Activated CD8-positive, alpha-beta T cell treated with anti-CD3 and anti-CD28 coated beads for 36 hours (primary cell): ENCODE measurements around the gene KLF11. TPM values are rescaled to one million over a fixed set of nuclear protein-coding genes. Genes with fewer than 3 reads are reported as not detected.

Experiments
- ATAC-seq: fragments of 200-7000 bp; cut with Tn5 transposase; one replicate; pipeline ENCODE4 v1.10.0; 2021; ENCODE audit warnings: mild to moderate bottlenecking, moderate library complexity
- CTCF ChIA-PET: fragments of 350-600 bp; sonication (Branson Sonifier 250); formaldehyde crosslinking; loops from one replicate; lab custom pipeline; 2021; ENCODE audit warnings: antibody characterized with exemption; lab: Charles Lee
- POLR2A ChIA-PET: fragments of 350-600 bp; sonication (Branson Sonifier 250); formaldehyde crosslinking; loops from one replicate; lab custom pipeline; 2021; ENCODE audit warnings: antibody characterized with exemption; lab: Charles Lee
- DNase-seq: peaks from one replicate; pipeline ENCODE4 v3.0.0-alpha.2; 2020
- H3K27ac Mint-ChIP-seq: one replicate; pipeline ENCODE4 v1.8.0; 2021; ENCODE audit warnings: mild to moderate bottlenecking, mixed read lengths
- H3K27me3 Mint-ChIP-seq: one replicate; pipeline ENCODE4 v1.8.0; 2021; ENCODE audit warnings: mixed read lengths
- H3K36me3 Mint-ChIP-seq: one replicate; pipeline ENCODE4 v1.8.0; 2021; ENCODE audit warnings: low read depth, mixed read lengths
- H3K4me1 Mint-ChIP-seq: one replicate; pipeline ENCODE4 v1.8.0; 2021; ENCODE audit warnings: low read depth, mixed read lengths
- H3K4me3 Mint-ChIP-seq: one replicate; pipeline ENCODE4 v1.8.0; 2021; ENCODE audit warnings: mild to moderate bottlenecking, moderate library complexity, mixed read lengths
- H3K9me3 Mint-ChIP-seq: one replicate; pipeline ENCODE4 v1.8.0; 2021; ENCODE audit warnings: mixed read lengths
- intact Hi-C: fragments of 100-400 bp; cut with micrococcal nuclease; formaldehyde crosslinking; loops from one replicate; pipeline ENCODE4 v1.10.0; 2022
- total RNA-seq, 2 experiments: library from RNA; stranded (reverse); gene quantifications; one replicate each; pipeline ENCODE4 v1.2.3, GENCODE V29; 2021
- TF ChIP-seq, protein P1 (sequence below): fragments of 200-600 bp; IDR thresholded peaks from one replicate; pipeline ENCODE4 v1.8.0; 2022; ENCODE audit warnings: antibody characterized with exemption, mild to moderate bottlenecking

KLF11 gene
- total RNA-seq, 2 experiments from 2014 or later = 2.9 to 3.5 TPM

DNA sequence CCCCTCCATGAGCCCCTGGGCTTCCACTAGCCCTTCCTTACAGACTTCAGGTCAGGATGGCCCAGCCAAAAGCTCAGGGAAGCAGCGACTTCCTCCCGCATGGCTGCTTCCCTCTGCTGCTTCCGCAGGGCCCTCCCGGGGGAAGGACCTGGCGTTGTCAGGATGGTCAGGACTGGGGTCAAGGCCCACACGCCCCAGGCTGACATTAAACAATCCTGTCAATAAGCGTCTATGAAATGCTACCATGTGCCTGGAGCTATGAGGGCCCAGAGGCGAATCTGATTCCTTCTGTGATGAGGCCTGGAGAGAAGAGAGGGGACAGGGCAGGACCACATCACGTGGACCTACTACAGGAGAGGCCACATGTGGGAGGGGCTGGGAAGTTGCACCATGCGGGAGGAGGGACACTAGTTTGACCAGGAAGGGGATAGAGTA lies 19.6 kb downstream of the KLF11 start:
- POLR2A ChIA-PET = no interaction called here
- no peak for DNase-seq
- TF ChIP-seq, protein P1, sequence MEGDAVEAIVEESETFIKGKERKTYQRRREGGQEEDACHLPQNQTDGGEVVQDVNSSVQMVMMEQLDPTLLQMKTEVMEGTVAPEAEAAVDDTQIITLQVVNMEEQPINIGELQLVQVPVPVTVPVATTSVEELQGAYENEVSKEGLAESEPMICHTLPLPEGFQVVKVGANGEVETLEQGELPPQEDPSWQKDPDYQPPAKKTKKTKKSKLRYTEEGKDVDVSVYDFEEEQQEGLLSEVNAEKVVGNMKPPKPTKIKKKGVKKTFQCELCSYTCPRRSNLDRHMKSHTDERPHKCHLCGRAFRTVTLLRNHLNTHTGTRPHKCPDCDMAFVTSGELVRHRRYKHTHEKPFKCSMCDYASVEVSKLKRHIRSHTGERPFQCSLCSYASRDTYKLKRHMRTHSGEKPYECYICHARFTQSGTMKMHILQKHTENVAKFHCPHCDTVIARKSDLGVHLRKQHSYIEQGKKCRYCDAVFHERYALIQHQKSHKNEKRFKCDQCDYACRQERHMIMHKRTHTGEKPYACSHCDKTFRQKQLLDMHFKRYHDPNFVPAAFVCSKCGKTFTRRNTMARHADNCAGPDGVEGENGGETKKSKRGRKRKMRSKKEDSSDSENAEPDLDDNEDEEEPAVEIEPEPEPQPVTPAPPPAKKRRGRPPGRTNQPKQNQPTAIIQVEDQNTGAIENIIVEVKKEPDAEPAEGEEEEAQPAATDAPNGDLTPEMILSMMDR = no peak
- Mint-ChIP-seq H3K4me1 (peaks cover 4% of the 10 kb centered on the region), H3K27me3 (no peaks in the 10 kb centered on the region), H3K36me3 (no peaks in the 10 kb centered on the region), H3K4me3 (no peak overlapping the region), H3K27ac (no peak overlapping the region), H3K9me3 (peaks cover 3% of the 10 kb centered on the region)
- intact Hi-C loops = no loop called here
- CTCF ChIA-PET = interaction anchor here (1.7 to 2.9 kb wide), 2 partner anchors 10 to 249 kb away, joined by 5 to 11 read pairs; no protein-coding TSS in a partner anchor
- ATAC-seq = no peak

GRCh38 chr2:10063566-10063965 lies 20.2 kb downstream of the KLF11 start:
- intact Hi-C loops = no loop called here
- Mint-ChIP-seq H3K4me3 (no peak overlapping the region), H3K9me3 (peaks cover 4% of the 10 kb centered on the region), H3K4me1 (peaks cover 4% of the 10 kb centered on the region), H3K36me3 (no peaks in the 10 kb centered on the region), H3K27me3 (no peaks in the 10 kb centered on the region), H3K27ac (no peak overlapping the region)
- DNase-seq (no peak), ATAC-seq (no peak)
- TF ChIP-seq, protein P1 = no peak
- POLR2A ChIA-PET = no interaction called here
- CTCF ChIA-PET = interaction anchor here (1.7 to 2.9 kb wide), 2 partner anchors 9 to 250 kb away, joined by 5 to 11 read pairs; no protein-coding TSS in a partner anchor

DNA sequence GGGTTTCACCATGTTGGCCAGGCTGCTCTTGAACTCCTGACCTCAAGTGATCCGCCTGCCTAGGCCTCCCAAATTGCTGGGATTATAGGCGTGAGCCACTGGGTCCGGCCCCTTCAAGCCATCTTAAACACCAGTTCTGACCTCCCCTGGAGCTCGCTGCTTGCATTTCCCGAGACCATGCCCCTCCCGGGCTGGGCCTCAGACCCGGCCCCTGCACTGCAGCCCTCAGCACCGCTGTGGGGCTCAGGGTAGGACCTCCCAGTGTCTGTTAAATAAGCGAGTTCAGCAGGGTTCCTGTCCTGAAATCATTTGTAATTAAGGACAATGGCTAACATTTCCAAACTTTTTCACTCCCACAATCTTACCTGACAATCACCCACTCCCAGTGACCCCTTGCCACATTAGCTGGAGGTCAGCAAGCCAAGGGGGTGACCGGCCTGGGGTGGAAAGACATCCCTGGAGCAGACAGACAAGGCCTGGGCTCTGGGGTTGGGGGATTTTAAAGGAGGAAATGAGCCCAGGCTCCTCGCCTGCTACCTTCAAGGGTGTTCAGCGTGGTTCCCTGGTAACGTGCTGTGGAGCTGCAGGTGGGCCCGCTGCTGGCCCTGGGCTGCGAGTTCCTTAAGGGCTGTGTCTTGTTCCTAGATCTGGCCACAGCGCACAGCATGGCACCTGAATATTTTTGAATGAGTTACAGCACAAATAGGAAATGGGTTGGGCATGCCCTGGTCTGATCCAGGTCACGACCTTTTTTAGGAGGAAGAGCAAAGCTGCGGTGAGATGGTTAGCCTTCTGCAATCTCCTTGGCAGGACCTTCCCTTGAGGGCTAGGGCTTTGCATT lies 21.8 kb downstream of the KLF11 start:
- Mint-ChIP-seq H3K36me3 (no peaks in the 10 kb centered on the region), H3K27me3 (no peaks in the 10 kb centered on the region), H3K4me3 (no peak overlapping the region), H3K4me1 (peaks cover 4% of the 10 kb centered on the region), H3K27ac (no peak overlapping the region), H3K9me3 (peaks cover 4% of the 10 kb centered on the region)
- ChIA-PET CTCF (interaction anchor here (0.7 to 2.9 kb wide), 4 partner anchors 7 to 252 kb away, joined by 3 to 11 read pairs (median 3); no protein-coding TSS in a partner anchor), POLR2A (interaction anchor here (0.6 kb wide), 1 partner anchor 11 kb away, joined by 3 read pairs; no protein-coding TSS in a partner anchor)
- ATAC-seq (no peak), DNase-seq (no peak)
- intact Hi-C loops = no loop called here
- TF ChIP-seq, protein P1 = no peak

DNA sequence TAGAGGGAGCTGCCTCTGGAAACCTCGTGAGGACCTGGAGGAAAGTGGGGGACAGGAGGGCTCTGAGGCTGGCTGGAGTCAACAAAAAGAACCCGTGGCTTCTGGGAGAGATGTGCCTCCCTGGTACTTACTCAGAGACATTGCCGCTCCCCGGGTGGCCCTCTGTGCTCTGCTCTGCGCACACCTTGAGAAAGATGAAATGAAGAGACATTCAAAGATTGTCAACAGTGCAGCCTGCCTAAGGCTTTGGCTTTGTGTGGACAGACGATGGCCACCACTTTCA lies 22.4 kb downstream of the KLF11 start:
- peaks cover 4% of the 10 kb centered on the region for H3K4me1 Mint-ChIP-seq
- H3K36me3 Mint-ChIP-seq = no peaks in the 10 kb centered on the region
- ChIA-PET POLR2A (no interaction called here), CTCF (interaction anchor here (0.7 to 1.0 kb wide), 2 partner anchors 16 to 252 kb away, joined by 3 read pairs; no protein-coding TSS in a partner anchor)
- DNase-seq (no peak), ATAC-seq (no peak)
- H3K9me3 Mint-ChIP-seq = peaks cover 4% of the 10 kb centered on the region
- no peaks in the 10 kb centered on the region for H3K27me3 Mint-ChIP-seq
- TF ChIP-seq, protein P1 = no peak
- H3K4me3 Mint-ChIP-seq = no peak overlapping the region
- no peak overlapping the region for H3K27ac Mint-ChIP-seq
- intact Hi-C loops = no loop called here

DNA sequence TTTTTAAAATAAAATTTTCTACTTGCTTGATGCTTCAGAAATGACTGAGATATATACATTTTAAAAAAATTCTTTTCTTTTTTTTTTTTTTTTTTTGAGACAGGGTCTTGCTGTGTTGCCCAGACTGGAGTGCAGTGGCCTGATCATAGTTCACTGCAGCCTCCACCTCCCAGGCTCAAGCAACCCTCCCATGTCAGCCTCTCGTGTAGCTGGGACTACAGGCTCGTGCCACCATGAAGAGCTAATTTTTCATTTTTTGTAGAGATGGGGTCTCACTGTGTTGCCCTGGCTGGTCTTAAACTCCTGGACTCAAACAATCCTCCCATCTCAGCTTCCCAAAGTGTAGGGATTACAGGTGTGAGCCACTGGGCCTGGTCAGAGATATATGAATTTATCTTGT lies 24.0 kb downstream of the KLF11 start:
- Mint-ChIP-seq H3K9me3 (peaks cover 4% of the 10 kb centered on the region), H3K4me1 (peaks cover 4% of the 10 kb centered on the region), H3K27ac (no peak overlapping the region), H3K36me3 (no peaks in the 10 kb centered on the region), H3K27me3 (no peaks in the 10 kb centered on the region), H3K4me3 (no peak overlapping the region)
- DNase-seq (no peak), ATAC-seq (no peak)
- CTCF ChIA-PET = interaction anchor here (0.6 to 12.0 kb wide), 6 partner anchors 10 to 367 kb away, joined by 3 to 178 read pairs (median 3); no protein-coding TSS in a partner anchor
- TF ChIP-seq, protein P1 = no peak
- intact Hi-C loops = no loop called here
- POLR2A ChIA-PET = interaction anchor here (0.5 kb wide), 1 partner anchor 16 kb away, joined by 3 read pairs; no protein-coding TSS in a partner anchor
